ENCODE data around the gene MINK1. TPM values are rescaled to one million over a fixed set of nuclear protein-coding genes. Genes with fewer than 3 reads are reported as not detected.

The MINK1 gene
- polyA plus RNA-seq, 3 donors = 25.8 to 52.9 (median 30.0) TPM

Other genes with a start within 250 kb of the MINK1 start
- gene SMTNL2, start 248.8 kb upstream of the MINK1 start, polyA plus RNA-seq = 1 to 10 TPM in 1 of 3 donors, under 1 TPM in 2; 0.35 to 1.3 (median 0.77) TPM
- gene ALOX15, start 191.7 kb upstream of the MINK1 start, polyA plus RNA-seq = 1 to 10 TPM in 2 of 3 donors, under 1 TPM in 1; 0.09 to 9.6 (median 2.5) TPM
- 10 to 100 TPM; 13.3 to 29.1 (median 18.7) TPM for gene PELP1, start 129.2 kb upstream of the MINK1 start, polyA plus RNA-seq
- gene ARRB2, start 122.7 kb upstream of the MINK1 start, polyA plus RNA-seq = 10 to 100 TPM in 2 of 3 donors, 1 to 10 TPM in 1; 6.6 to 72.4 (median 43.6) TPM
- gene MED11, start 101.9 kb upstream of the MINK1 start, polyA plus RNA-seq = 10 to 100 TPM; 19.2 to 36.9 (median 23.2) TPM
- under 1 TPM; 0.33 to 0.90 (median 0.56) TPM for gene ZMYND15, start 93.5 kb upstream of the MINK1 start, polyA plus RNA-seq
- gene CXCL16, start 93.4 kb upstream of the MINK1 start, polyA plus RNA-seq = 10 to 100 TPM in 2 of 3 donors, 1 to 10 TPM in 1; 6.6 to 13.3 (median 12.1) TPM
- gene TM4SF5, start 61.5 kb upstream of the MINK1 start, polyA plus RNA-seq = under 1 TPM in 2 of 3 donors, not detected in 1; 0.12 to 0.85 TPM
- 1 to 10 TPM in 2 of 3 donors, under 1 TPM in 1; 0.48 to 4.7 (median 2.1) TPM for gene VMO1, start 47.0 kb upstream of the MINK1 start, polyA plus RNA-seq
- gene GLTPD2, start 44.4 kb upstream of the MINK1 start, polyA plus RNA-seq = under 1 TPM in 1 of 3 donors, not detected in 2; 0.12 TPM
- gene PSMB6, start 37.2 kb upstream of the MINK1 start, polyA plus RNA-seq = 100 to 1,000 TPM in 2 of 3 donors, 10 to 100 TPM in 1; 81.5 to 182 (median 181) TPM
- 10 to 100 TPM; 14.4 to 32.1 (median 16.0) TPM for gene PLD2, start 26.2 kb upstream of the MINK1 start, polyA plus RNA-seq
- 1 to 10 TPM; 1.4 to 2.9 (median 2.6) TPM for gene C17orf107, start 66.2 kb downstream of the MINK1 start, polyA plus RNA-seq
- 1 to 10 TPM; 1.2 to 3.1 (median 1.8) TPM for gene CHRNE, start 69.8 kb downstream of the MINK1 start, polyA plus RNA-seq
- under 1 TPM in 2 of 3 donors, not detected in 1; 0.04 to 0.05 TPM for gene GP1BA, start 98.9 kb downstream of the MINK1 start, polyA plus RNA-seq
- gene SLC25A11, start 106.7 kb downstream of the MINK1 start, polyA plus RNA-seq = 10 to 100 TPM; 25.6 to 68.6 (median 49.6) TPM
- gene RNF167, start 106.9 kb downstream of the MINK1 start, polyA plus RNA-seq = 100 to 1,000 TPM in 1 of 3 donors, 10 to 100 TPM in 2; 60.2 to 111 (median 79.2) TPM
- 1,000 to 10,000 TPM in 1 of 3 donors, 100 to 1,000 TPM in 2; 270 to 1,173 (median 475) TPM for gene PFN1, start 115.2 kb downstream of the MINK1 start, polyA plus RNA-seq
- gene ENO3, start 117.8 kb downstream of the MINK1 start, polyA plus RNA-seq = 10 to 100 TPM in 1 of 3 donors, 1 to 10 TPM in 2; 5.1 to 13.5 (median 6.4) TPM
- gene SPAG7, start 134.5 kb downstream of the MINK1 start, polyA plus RNA-seq = 10 to 100 TPM; 34.0 to 73.9 (median 73.1) TPM
- gene CAMTA2, start 154.3 kb downstream of the MINK1 start, polyA plus RNA-seq = 10 to 100 TPM; 23.2 to 78.6 (median 60.5) TPM
- gene INCA1, start 164.2 kb downstream of the MINK1 start, polyA plus RNA-seq = 1 to 10 TPM in 2 of 3 donors, under 1 TPM in 1; 0.47 to 1.6 (median 1.1) TPM
- gene KIF1C, start 164.6 kb downstream of the MINK1 start, polyA plus RNA-seq = 100 to 1,000 TPM in 1 of 3 donors, 10 to 100 TPM in 2; 36.0 to 113 (median 78.9) TPM
- not detected for gene SLC52A1, start 202.1 kb downstream of the MINK1 start, polyA plus RNA-seq
- gene ZFP3, start 245.1 kb downstream of the MINK1 start, polyA plus RNA-seq = 1 to 10 TPM; 1.0 to 2.1 (median 1.8) TPM